ENCODE measurements around the gene CENPU. TPM values are rescaled to one million over a fixed set of nuclear protein-coding genes. Genes with fewer than 3 reads are reported as not detected.
"Not testable (repeated sequence)": the region's sequence is repeated elsewhere in the genome, so short reads cannot be mapped to it uniquely, and the experiment has no call there.

The CENPU gene
- total RNA-seq, 2 donors from 2014 or later = 11.4 to 28.1 TPM

GRCh38 chr4:184744236-184744635 is 10.3 kb upstream of the CENPU start:
- Histone ChIP-seq H3K9me3 (no peaks in the 10 kb centered on the region), H3K4me3 (no peak overlapping the region), H3K36me3 (no peaks in the 10 kb centered on the region), H3K9ac (ENCODE audit: low read depth in 2 of 2, low read length in 2 of 2) (no peak overlapping the region), H3K4me1 (peaks cover 15% of the 10 kb centered on the region), H3K27me3 (no peaks in the 10 kb centered on the region), H3K27ac (no peak overlapping the region)
- intact Hi-C loops (cut with DNase I) = no loop called here
- DNase-seq = no peak
- TF ChIP-seq, protein P1, sequence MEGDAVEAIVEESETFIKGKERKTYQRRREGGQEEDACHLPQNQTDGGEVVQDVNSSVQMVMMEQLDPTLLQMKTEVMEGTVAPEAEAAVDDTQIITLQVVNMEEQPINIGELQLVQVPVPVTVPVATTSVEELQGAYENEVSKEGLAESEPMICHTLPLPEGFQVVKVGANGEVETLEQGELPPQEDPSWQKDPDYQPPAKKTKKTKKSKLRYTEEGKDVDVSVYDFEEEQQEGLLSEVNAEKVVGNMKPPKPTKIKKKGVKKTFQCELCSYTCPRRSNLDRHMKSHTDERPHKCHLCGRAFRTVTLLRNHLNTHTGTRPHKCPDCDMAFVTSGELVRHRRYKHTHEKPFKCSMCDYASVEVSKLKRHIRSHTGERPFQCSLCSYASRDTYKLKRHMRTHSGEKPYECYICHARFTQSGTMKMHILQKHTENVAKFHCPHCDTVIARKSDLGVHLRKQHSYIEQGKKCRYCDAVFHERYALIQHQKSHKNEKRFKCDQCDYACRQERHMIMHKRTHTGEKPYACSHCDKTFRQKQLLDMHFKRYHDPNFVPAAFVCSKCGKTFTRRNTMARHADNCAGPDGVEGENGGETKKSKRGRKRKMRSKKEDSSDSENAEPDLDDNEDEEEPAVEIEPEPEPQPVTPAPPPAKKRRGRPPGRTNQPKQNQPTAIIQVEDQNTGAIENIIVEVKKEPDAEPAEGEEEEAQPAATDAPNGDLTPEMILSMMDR (IDR thresholded peaks at IDR 0.05) = no peak

- Histone ChIP-seq H3K27ac (no peak overlapping the region), H3K9me3 (no peaks in the 10 kb centered on the region), H3K9ac (ENCODE audit: low read depth in 2 of 2, low read length in 2 of 2) (no peak overlapping the region), H3K27me3 (no peaks in the 10 kb centered on the region), H3K36me3 (no peaks in the 10 kb centered on the region), H3K4me3 (no peak overlapping the region), H3K4me1 (peaks cover 15% of the 10 kb centered on the region)
- TF ChIP-seq, protein P1 (IDR thresholded peaks at IDR 0.05) = no peak
- no peak for DNase-seq
- intact Hi-C loops (cut with DNase I) = no loop called here
Observed at GRCh38 chr4:184743650-184744049, 9.8 kb upstream of the CENPU start.

DNA sequence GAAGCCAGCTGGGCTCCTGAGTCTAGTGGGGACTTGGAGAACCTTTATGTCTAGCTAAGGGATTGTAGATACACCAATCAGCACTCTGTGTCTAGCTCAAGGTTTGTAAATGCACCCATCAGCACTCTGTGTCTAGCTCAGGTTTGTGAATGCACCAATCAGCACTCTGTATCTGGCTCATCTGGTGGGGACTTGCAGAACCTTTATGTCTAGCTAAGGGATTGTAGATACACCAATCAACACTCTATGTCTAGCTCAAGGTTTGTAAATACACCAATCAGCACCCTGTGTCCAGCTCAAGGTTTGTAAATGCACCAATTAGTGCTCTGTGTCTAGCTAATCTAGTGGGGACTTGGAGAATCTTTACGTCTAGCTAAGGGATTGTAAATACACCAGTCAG is 7.8 kb upstream of the CENPU start:
- H3K9ac ChIP-seq (ENCODE audit: low read depth in 2 of 2, low read length in 2 of 2); H3K4me3 ChIP-seq; intact Hi-C loops (cut with DNase I); DNase-seq; H3K9me3 ChIP-seq; H3K27ac ChIP-seq; H3K4me1 ChIP-seq; H3K36me3 ChIP-seq; H3K27me3 ChIP-seq: not testable (repeated sequence)

- H3K27ac ChIP-seq = no peak overlapping the region
- no peak for DNase-seq
- intact Hi-C loops (cut with DNase I) = no loop called here
- no peak overlapping the region for H3K4me3 ChIP-seq
- H3K36me3 ChIP-seq = no peaks in the 10 kb centered on the region
- no peaks in the 10 kb centered on the region for H3K9me3 ChIP-seq
- TF ChIP-seq, protein P1 (IDR thresholded peaks at IDR 0.05) = no peak
- H3K4me1 ChIP-seq = peaks cover under 1% of the 10 kb centered on the region
- H3K27me3 ChIP-seq = no peaks in the 10 kb centered on the region
- H3K9ac ChIP-seq (ENCODE audit: low read depth in 2 of 2, low read length in 2 of 2) = no peak overlapping the region
Observed at GRCh38 chr4:184740980-184741391, 7.1 kb upstream of the CENPU start.

DNA sequence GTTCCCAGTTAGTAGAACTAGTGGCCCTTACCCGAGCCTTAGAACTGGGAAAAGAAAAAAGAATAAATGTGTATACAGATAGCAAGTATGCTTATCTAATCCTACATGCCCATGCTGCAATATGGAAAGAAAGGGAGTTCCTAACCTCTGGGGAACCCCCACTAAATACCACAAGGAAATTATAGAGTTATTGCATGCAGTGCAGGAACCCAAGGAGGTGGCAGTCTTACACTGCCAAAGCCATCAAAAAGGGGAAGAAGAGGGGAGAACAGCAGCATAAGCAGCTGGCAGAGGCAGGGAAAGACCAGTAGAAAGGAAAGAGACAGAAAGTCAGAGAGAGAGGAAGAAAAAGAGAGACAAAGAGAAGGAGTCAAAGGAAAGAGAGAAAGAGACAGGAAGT is 5.7 kb upstream of the CENPU start:
- not testable (repeated sequence) for DNase-seq; H3K27me3 ChIP-seq; H3K9me3 ChIP-seq; H3K36me3 ChIP-seq; H3K9ac ChIP-seq (ENCODE audit: low read depth in 2 of 2, low read length in 2 of 2); H3K4me3 ChIP-seq; H3K4me1 ChIP-seq; H3K27ac ChIP-seq
- intact Hi-C loops (cut with DNase I) = loop anchor here (10.0 kb wide), 1 partner anchor 95 kb away; the partner anchor contains the start of genes CASP3 and PRIMPOL

- H3K27ac ChIP-seq = peak overlapping the region; percentile 42
- intact Hi-C loops (cut with DNase I) = loop anchor here (10.0 kb wide), 1 partner anchor 90 kb away; the partner anchor contains the start of genes CASP3 and PRIMPOL
- DNase-seq = no peak
- H3K9me3 ChIP-seq = no peaks in the 10 kb centered on the region
- H3K36me3 ChIP-seq = no peaks in the 10 kb centered on the region
- no peaks in the 10 kb centered on the region for H3K4me1 ChIP-seq
- TF ChIP-seq, protein P1 (IDR thresholded peaks at IDR 0.05) = no peak
- no peaks in the 10 kb centered on the region for H3K27me3 ChIP-seq
- peak overlapping the region in 1 of 2 donors; percentile 64 for H3K9ac ChIP-seq (ENCODE audit: low read depth in 2 of 2, low read length in 2 of 2)
- peak overlapping the region; percentile 85 for H3K4me3 ChIP-seq
Observed at GRCh38 chr4:184734758-184735157, 862 bp upstream of the CENPU start.
